ENCODE measurements around the gene CCSAP.
"Not testable (repeated sequence)": the region's sequence is repeated elsewhere in the genome, so short reads cannot be mapped to it uniquely, and the experiment has no call there.

CCSAP gene

GRCh38 chr1:229342656-229343569 lies at the start of gene CCSAP:
Gene CCSAP, minus strand, starts transcription at chr1:229343047. Its CDS starts 582 bp downstream, at chr1:229342465.
- peak; percentile 46 for DNase-seq (ENCODE audit: low read depth)

- no peak for DNase-seq (ENCODE audit: low read depth)
These were observed 47.3 kb upstream of the CCSAP start for GRCh38 chr1:229390130-229390529.

GRCh38 chr1:229388897-229389580 lies 46.2 kb upstream of the CCSAP start:
- no peak for DNase-seq (ENCODE audit: low read depth)

- no peak for DNase-seq (ENCODE audit: low read depth)
These were observed 43.1 kb upstream of the CCSAP start for GRCh38 chr1:229385853-229386456.

- no peak for DNase-seq (ENCODE audit: low read depth)
These were observed 42.0 kb upstream of the CCSAP start for GRCh38 chr1:229384822-229385221.

GRCh38 chr1:229383961-229384360 lies 41.1 kb upstream of the CCSAP start:
- DNase-seq (ENCODE audit: low read depth): no peak

- no peak for DNase-seq (ENCODE audit: low read depth)
These were observed 40.3 kb upstream of the CCSAP start for GRCh38 chr1:229383188-229383587.

GRCh38 chr1:229381234-229381633 lies 38.4 kb upstream of the CCSAP start:
- no peak for DNase-seq (ENCODE audit: low read depth)

- DNase-seq (ENCODE audit: low read depth): no peak
These were observed 37.8 kb upstream of the CCSAP start for GRCh38 chr1:229380536-229381160.

- DNase-seq (ENCODE audit: low read depth): no peak
These were observed 37.0 kb upstream of the CCSAP start for GRCh38 chr1:229379846-229380245.

GRCh38 chr1:229378586-229379367 lies 35.9 kb upstream of the CCSAP start:
- no peak for DNase-seq (ENCODE audit: low read depth)

- DNase-seq (ENCODE audit: low read depth): not testable (repeated sequence)
These were observed 35.2 kb upstream of the CCSAP start for GRCh38 chr1:229378035-229378434.

GRCh38 chr1:229377429-229377828 lies 34.6 kb upstream of the CCSAP start:
- DNase-seq (ENCODE audit: low read depth): no peak

GRCh38 chr1:229376521-229376920 lies 33.7 kb upstream of the CCSAP start:
- no peak for DNase-seq (ENCODE audit: low read depth)

GRCh38 chr1:229374485-229374884 lies 31.6 kb upstream of the CCSAP start:
- no peak for DNase-seq (ENCODE audit: low read depth)

GRCh38 chr1:229373395-229373794 lies 30.5 kb upstream of the CCSAP start:
- no peak for DNase-seq (ENCODE audit: low read depth)

- DNase-seq (ENCODE audit: low read depth): no peak
These were observed 29.4 kb upstream of the CCSAP start for GRCh38 chr1:229372251-229372650.

- no peak for DNase-seq (ENCODE audit: low read depth)
These were observed 28.8 kb upstream of the CCSAP start for GRCh38 chr1:229371624-229372023.

GRCh38 chr1:229370601-229371021 lies 27.8 kb upstream of the CCSAP start:
- no peak for DNase-seq (ENCODE audit: low read depth)

GRCh38 chr1:229368347-229368746 lies 25.5 kb upstream of the CCSAP start:
- no peak for DNase-seq (ENCODE audit: low read depth)

- no peak for DNase-seq (ENCODE audit: low read depth)
These were observed 22.7 kb upstream of the CCSAP start for GRCh38 chr1:229365569-229365968.
